Glomerular endothelial cell (primary cell): ENCODE results near the gene UNC119B. TPM values are rescaled to one million over a fixed set of nuclear protein-coding genes. Genes with fewer than 3 reads are reported as not detected.
"Not testable (repeated sequence)": the region's sequence is repeated elsewhere in the genome, so short reads cannot be mapped to it uniquely, and the experiment has no call there.

Source experiments
- DNase-seq: peaks from one replicate; pipeline ENCODE4 v3.0.0-alpha.2; 2011; ENCODE audit warnings: low read depth, low spot score; ENCODE audit errors: extremely low read depth
- total RNA-seq: library from RNA; depleted of rRNA; stranded (reverse); fragments of >200 nt; gene quantifications from 2 replicates; pipeline ENCODE4 v1.2.3, GENCODE V29; 2015

UNC119B gene
- total RNA-seq, 1 donor from 2014 or later = 25.3 TPM

DNA sequence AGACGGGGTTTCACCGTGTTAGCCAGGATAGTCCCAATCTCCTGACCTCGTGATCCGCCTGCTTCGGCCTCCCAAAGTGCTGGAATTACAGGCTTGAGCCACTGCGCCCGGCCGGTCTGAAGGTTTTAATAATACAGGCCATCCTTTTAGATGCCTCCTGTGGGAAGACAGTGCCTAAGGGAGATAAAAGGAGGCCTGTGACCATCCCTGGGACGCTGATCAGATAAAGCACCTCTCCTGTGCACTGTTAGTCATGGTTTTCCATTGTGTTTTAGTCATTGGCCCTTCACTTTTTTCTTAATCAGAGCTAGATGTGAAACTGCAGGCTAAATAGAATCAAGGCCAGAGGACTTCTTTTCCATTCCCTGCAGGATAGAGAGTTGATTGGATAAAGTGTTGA is 7.8 kb downstream of the UNC119B start:
- DNase-seq = no peak

GRCh38 chr12:120719072-120719471 is 8.8 kb downstream of the UNC119B start:
- DNase-seq = no peak

DNA sequence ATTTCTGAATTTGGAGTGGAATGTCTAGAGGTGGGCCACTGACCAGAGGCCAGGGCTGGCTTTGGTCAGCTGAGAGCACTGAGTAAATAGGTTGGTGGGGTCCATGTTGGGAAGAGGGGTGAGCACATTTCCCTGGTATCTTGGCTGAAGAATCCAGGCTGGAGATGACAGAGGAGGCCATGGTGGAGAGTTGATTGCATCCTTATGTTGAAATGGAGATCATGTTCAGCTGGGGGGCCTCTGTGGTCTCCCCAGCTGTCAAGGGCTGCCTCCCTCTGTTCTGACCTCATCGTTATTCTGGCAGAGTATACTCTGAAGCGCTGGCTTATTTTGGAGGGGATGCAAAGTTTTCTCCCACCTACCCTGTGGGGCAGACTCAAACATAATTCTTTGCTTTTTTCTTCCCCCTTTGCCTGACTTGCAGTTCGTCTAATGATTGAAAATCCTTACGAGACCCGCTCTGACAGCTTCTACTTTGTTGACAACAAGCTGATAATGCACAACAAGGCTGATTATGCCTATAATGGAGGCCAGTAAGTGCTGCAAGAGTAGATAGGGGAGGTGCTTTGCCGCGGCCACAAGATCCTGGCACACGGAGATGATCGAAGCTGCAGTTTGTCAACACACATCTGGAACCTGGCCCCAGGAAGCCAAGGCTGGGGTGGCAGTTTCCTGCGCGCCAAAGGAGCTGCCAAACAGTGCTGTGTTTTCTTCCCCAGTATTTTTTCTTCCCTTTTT is 9.4 kb downstream of the UNC119B start:
- DNase-seq = no peak

- no peak for DNase-seq
Observed at GRCh38 chr12:120720234-120720986, 10.2 kb downstream of the UNC119B start.

DNA sequence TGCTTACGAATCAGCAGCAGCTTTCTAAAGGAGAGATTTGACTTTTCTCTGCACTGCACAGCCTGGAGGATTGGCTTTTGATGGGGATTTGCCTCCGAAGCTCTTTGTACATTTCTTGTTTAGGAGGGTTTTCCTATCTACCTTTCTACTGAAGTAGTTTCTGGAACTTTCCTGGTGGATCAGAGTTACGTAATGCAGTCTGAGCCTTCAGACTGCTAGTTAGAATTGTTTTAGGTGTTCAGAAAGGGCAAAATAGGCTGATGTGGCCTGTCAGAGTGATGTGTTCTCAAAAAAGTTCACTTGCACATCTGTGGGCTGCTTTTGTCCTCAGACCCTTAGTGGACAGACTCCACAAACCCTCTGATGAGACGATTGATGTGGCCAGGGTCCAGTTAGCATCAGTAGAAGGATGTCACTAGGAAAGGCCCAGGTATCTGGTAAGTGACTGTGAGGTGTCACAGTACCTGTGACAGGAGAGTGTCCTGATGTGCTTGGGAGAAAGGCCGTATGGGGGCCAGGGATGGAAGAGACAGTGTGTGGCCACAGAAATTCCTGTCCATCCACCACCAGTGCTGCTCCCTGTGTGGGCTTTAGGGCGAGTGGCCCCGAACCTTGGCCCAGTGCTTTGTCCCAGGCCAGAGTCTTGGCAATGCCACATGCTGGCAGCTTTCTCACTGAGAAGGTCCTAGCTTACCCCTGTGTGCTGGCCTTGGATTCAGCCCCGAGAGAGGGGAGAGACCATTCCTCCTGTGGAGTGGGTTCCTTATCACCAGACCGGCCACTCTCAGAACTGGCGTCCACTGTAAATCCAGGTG is 10.9 kb downstream of the UNC119B start:
- no peak for DNase-seq

DNA sequence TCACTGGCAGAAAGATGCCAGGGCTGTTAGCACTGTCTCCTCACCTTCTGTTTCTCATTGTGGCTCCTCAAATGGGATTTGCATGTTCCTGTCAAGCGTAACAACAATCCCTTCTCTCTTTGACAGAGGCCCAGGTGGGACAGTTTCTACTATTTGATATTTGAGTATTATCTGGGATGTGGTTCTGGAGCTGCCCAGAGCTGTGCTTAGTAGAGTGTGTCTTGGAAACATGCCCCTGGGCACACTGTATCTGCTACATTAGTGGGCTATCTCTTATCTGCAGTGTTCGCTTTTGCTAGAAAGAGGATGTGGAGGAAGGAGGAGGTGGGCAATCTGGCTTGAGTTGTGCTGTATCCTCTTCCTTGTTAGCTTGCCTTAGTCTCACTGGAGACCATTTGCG is 11.6 kb downstream of the UNC119B start:
- no peak for DNase-seq

DNA sequence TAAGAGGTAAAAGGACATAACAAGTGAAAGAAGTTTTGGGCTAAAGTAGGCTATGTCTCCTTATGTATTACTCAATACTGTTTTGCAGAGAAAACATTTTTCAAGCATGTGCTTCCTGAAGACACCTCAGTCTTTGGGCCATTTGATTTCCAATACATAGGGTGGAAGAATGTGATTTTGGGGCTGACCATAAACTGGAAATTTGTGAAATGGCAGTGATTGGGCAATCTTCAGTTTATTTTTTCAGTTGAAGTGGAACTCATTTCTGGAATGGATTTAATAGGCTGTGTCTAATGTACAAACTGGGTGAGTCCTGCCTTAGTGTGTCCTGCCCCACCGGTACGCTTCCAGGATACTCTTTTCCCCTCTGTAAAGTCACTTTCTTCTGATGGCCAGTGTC is 12.5 kb downstream of the UNC119B start:
- no peak for DNase-seq

DNA sequence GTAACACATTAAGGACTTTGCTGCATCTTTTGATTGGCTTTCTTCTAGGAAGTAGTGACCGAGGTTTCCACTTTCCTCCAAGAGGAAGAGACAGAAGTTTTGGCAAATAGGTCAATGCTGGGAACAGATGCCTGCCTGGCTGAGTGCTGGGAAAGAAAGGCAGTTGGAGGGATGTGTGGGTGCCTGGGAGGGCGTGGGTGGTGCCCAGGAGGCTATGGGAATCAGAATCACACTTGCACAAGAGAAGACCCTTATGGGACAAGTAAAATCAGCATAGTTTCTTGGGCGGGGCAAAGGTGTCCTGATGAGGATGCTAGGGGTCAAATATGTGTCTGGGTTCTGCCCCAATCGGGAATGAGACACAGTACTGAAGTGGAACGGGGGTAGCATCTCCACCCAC is 14.5 kb downstream of the UNC119B start:
- no peak for DNase-seq

DNA sequence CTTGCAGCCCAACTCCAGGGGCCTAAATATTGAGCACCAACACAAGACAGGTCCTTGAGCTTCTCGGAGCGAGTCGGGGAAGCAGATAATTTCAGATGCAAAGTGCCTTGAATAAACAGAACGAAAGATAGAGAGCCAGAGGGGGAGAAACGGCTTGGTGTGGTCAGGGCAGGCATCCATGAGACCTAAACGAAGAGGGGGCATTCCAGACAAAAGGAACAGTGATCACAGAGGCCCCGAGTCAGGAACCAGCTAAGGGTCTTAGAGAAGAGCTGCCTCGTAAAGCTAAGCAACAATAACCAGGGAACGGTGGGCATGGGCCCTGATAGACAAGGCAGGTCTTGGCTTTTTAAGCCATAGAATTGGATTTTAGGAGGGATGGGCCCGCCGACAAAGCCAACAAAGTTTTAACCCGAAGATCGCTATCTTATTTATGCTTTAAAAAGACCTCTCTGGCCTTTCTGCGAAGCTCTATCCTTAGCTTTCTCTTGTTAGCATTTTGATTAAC is 14.9 kb downstream of the UNC119B start:
- DNase-seq = no peak

DNA sequence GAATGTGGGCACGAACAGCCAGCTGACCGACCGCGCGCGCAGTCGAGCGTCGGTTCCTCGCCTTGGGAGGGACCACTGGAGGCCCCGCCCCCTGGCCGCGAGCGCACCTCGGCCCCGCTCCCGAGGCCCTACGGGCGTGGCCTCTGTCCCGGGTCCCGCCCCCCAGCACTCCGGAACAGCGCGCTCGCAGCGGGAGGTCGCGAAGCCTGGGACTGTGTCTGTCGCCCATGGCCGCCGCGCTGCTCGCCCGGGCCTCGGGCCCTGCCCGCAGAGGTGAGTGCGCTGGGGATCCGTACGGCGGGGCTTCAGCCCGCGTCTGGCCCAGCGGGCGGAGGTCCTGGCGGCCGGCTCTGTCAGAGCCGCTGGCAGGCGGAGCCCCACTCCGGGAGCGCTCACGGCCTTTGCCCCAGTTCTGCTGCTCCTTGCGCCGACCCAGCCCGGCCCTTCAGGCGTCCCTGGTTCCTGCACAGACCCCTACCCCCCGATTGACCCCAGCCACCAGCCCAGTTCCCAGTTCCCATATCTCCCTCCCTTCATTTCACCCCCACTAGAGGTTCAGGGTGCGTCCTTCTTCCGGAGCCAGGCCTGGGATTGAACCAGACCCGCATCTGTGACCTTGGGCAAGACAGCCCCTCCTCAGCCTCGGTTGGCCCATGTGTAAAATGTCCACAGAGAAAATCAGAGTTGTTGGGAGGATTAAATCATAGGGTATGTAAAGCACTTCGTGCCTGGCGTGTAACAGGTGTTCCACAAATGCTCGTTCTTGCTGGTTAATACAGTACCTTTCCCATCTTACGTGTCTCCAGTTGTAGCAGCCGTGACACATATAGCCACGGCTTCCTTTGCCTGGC is 15.6 kb downstream of the UNC119B start, which contains the start of gene ACADS:
Gene ACADS, plus strand, starts transcription at position 168 of the 851 bp plus-strand sequence. Its CDS starts 60 bp downstream, at position 228.
- DNase-seq = no peak

DNA sequence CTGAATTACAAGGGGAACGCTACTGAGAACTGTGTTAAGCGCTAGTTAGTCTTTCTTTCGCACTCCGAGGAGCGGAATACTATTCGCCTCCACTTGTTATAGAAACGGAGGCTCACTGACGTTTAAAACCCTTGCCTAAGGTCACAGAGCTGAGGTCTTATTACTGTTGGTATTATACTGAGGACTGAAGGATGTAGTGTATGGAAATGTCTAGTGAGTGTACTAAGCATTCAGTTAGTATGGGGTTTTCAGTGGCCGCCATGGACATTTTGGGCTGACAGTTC is 16.2 kb downstream of the UNC119B start:
- DNase-seq = no peak

DNA sequence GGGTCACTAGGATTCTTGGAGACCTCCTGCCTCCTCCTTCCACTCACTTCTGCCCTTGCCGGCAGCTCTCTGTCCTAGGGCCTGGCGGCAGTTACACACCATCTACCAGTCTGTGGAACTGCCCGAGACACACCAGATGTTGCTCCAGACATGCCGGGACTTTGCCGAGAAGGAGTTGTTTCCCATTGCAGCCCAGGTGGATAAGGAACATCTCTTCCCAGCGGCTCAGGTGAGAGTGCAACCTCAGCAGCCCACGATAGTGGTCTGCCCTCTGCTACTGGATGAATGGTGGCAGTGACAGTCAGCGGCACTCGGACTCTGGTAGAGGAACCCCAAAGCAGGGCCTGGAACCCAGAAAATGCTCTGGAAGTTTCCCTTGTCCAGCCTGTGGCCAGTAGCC is 16.7 kb downstream of the UNC119B start:
- no peak for DNase-seq

- DNase-seq = not testable (repeated sequence)
Observed at GRCh38 chr12:120732198-120732597, 21.9 kb downstream of the UNC119B start.

- no peak for DNase-seq
Observed at GRCh38 chr12:120733574-120733973, 23.3 kb downstream of the UNC119B start.

DNA sequence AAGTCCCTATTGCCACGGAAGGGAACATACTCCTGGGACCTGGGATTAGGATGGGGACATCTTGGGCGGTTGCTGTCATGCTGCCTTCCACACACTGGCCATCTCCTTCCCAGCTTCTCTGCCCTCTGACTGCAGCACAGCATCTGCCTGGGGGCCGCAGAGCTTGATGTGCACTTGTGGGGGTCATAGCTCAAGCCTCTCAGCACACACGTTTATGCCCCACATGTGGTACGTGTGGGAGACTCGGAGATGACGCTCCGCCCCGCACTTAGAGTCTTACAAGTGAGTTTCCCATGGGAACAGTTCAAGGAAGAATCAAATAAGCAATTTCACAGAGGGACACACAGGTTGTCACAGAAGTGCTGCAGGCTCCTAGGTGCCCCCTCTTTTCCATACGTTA is 24.0 kb downstream of the UNC119B start:
- DNase-seq = no peak

DNA sequence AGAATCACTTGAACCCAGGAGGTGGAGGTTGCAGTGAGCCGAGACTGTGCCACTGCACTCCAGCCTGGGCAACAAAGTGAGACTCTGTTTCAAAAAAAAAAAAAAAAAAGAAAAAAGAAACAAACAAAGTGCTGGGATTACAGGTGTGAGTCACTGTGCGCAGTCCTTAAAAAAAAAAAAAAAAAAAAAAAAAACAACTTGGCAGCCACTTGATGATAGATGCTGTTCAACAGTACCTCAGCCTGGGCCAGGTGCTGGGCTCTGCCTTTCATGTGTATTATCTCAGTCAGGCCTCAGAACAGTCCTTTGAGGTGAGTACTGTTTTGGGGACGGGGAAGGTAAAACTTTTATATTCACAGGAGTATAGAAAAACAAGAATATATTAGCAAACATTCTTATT is 24.9 kb downstream of the UNC119B start:
- DNase-seq = no peak

- no peak for DNase-seq
Observed at GRCh38 chr12:120736404-120737331, 26.4 kb downstream of the UNC119B start.

DNA sequence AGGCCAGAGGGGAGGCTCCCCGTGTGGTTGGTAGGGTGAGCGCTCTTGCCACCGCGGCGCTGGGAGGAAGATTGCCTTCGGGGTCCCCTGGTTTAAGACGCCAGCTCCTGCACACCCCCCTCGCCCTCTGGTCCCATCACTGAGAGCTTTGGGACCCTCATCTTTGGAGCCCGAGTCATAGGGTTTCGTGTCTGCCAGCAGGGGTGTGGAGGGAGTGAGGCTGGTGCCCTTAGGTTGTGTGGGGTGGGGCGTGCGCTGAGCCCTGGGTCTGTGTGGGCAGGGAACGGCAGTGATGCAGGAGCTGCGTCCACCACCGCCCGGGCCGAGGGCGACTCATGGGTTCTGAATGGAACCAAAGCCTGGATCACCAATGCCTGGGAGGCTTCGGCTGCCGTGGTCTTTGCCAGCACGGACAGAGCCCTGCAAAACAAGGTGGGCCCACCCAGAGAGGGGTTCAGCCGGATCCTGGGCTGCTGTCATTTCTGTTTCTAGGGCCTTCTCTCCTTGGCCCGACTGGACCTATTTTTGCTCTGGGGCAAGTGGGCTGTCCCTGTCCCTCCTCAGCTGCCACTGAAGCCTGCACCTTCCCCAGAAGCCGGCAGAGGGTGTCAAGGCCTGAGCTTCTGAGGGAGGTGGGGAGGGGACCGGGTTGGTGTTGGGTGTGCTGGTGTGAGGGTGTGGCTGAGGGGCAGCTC is 27.4 kb downstream of the UNC119B start:
- DNase-seq = no peak
